ENCODE data around the gene JOSD1.

JOSD1 gene

DNA sequence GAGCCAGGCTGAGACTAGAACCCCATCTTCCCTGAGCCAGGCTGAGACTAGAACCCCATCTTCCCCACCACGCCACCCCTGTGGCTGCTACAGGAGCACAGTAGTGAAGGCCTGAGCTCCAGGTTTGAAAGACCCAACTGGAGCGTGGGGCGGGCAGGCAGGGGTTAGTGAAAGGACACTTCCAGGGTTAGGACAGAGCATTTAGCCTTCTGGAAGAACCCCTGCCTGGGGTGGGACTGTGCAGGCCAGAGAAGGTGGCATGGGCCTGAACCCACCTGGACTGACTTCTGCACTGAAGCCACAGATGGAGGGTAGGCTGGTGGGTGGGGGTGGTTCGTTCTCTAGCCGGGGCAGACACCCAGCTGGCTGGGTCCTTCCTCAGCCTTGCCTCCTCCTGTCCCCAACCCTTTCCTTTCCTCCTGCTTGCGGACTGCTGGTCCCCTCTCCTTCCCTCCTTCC lies 31.0 kb upstream of the JOSD1 start:
- Histone ChIP-seq H3K4me3 (IDR thresholded peaks at IDR 0.05; ENCODE audit: insufficient read depth, low read depth, low read length) (no peak overlapping the region), H3K36me3 (ENCODE audit: insufficient read depth) (peaks cover 3% of the 10 kb centered on the region; the same call in 1 of the 2 replicates), H3K79me2 (ENCODE audit: insufficient read depth, low read depth) (no peaks in the 10 kb centered on the region), H4K20me1 (ENCODE audit: insufficient read depth) (no peaks in the 10 kb centered on the region), H3K27me3 (ENCODE audit: insufficient read depth, low read depth) (no peaks in the 10 kb centered on the region), H3K4me2 (no peak overlapping the region), H3K9ac (no peak overlapping the region), H3K4me1 (ENCODE audit: low read depth, poor library complexity, severe bottlenecking) (no peaks in the 10 kb centered on the region), H2AFZ (ENCODE audit: low read depth) (no peak overlapping the region), H3K27ac (no peak overlapping the region)
- TF ChIP-seq, protein P1, sequence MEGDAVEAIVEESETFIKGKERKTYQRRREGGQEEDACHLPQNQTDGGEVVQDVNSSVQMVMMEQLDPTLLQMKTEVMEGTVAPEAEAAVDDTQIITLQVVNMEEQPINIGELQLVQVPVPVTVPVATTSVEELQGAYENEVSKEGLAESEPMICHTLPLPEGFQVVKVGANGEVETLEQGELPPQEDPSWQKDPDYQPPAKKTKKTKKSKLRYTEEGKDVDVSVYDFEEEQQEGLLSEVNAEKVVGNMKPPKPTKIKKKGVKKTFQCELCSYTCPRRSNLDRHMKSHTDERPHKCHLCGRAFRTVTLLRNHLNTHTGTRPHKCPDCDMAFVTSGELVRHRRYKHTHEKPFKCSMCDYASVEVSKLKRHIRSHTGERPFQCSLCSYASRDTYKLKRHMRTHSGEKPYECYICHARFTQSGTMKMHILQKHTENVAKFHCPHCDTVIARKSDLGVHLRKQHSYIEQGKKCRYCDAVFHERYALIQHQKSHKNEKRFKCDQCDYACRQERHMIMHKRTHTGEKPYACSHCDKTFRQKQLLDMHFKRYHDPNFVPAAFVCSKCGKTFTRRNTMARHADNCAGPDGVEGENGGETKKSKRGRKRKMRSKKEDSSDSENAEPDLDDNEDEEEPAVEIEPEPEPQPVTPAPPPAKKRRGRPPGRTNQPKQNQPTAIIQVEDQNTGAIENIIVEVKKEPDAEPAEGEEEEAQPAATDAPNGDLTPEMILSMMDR (conservative IDR thresholded peaks at IDR 0.05; ENCODE audit: low read depth, low read length), result no peak

DNA sequence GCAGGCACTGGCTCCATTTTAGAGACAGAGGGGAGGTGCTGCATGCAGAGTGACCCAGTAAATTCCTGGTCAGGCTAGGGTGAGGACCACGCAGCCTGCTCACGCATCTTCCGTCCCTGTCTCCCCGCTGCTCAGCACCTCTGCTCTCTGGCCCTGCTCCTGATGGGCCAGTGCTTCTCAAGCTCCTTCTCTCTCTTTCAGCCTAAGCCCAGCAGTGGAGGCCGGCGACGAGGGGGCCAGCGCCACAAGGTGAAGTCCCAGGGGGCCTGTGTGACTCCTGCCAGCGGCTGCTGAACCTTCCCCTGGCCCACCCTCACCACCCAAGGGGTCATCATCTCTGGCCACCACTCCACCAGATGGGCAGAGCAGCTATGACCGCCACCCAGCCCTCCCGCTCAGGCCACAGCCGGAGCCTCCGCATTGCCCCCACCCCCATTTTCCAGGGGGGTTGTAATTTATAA lies 29.7 kb upstream of the JOSD1 start:
- TF ChIP-seq, protein P1 (conservative IDR thresholded peaks at IDR 0.05; ENCODE audit: low read depth, low read length), result no peak
- Histone ChIP-seq H3K36me3 (ENCODE audit: insufficient read depth) (peaks cover 3% of the 10 kb centered on the region; the same call in 1 of the 2 replicates), H3K27me3 (ENCODE audit: insufficient read depth, low read depth) (no peaks in the 10 kb centered on the region), H3K79me2 (ENCODE audit: insufficient read depth, low read depth) (no peaks in the 10 kb centered on the region), H3K4me2 (no peak overlapping the region), H2AFZ (ENCODE audit: low read depth) (no peak overlapping the region), H4K20me1 (ENCODE audit: insufficient read depth) (no peaks in the 10 kb centered on the region), H3K4me1 (ENCODE audit: low read depth, poor library complexity, severe bottlenecking) (no peaks in the 10 kb centered on the region), H3K27ac (no peak overlapping the region), H3K4me3 (IDR thresholded peaks at IDR 0.05; ENCODE audit: insufficient read depth, low read depth, low read length) (no peak overlapping the region), H3K9ac (no peak overlapping the region)

DNA sequence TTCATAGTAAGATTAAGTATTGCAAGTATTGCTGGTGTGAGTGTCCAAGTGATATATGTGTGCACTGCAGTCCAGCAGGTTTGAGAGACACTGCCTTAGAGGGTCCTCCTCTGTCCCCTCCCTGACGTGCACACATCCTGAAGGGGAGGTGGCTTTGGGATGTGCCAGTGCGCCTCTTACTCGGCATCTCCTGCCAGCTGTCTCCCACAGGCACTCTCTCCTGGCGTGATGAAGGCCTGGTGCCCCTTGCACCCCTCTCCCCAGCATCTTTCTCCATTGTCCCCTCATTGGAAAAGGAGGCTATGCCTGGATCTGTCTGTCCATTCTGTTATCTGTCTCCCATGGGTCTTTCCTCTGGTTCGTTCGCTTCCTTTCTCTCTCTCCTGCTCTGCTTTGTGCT lies 29.2 kb upstream of the JOSD1 start:
- Histone ChIP-seq H3K4me2 (no peak overlapping the region), H3K36me3 (ENCODE audit: insufficient read depth) (peaks cover 3% of the 10 kb centered on the region; the same call in 1 of the 2 replicates), H4K20me1 (ENCODE audit: insufficient read depth) (no peaks in the 10 kb centered on the region), H3K27me3 (ENCODE audit: insufficient read depth, low read depth) (no peaks in the 10 kb centered on the region), H3K4me3 (IDR thresholded peaks at IDR 0.05; ENCODE audit: insufficient read depth, low read depth, low read length) (no peak overlapping the region), H3K27ac (no peak overlapping the region), H2AFZ (ENCODE audit: low read depth) (no peak overlapping the region), H3K4me1 (ENCODE audit: low read depth, poor library complexity, severe bottlenecking) (no peaks in the 10 kb centered on the region), H3K79me2 (ENCODE audit: insufficient read depth, low read depth) (no peaks in the 10 kb centered on the region), H3K9ac (no peak overlapping the region)
- TF ChIP-seq, protein P1 (conservative IDR thresholded peaks at IDR 0.05; ENCODE audit: low read depth, low read length), result no peak

DNA sequence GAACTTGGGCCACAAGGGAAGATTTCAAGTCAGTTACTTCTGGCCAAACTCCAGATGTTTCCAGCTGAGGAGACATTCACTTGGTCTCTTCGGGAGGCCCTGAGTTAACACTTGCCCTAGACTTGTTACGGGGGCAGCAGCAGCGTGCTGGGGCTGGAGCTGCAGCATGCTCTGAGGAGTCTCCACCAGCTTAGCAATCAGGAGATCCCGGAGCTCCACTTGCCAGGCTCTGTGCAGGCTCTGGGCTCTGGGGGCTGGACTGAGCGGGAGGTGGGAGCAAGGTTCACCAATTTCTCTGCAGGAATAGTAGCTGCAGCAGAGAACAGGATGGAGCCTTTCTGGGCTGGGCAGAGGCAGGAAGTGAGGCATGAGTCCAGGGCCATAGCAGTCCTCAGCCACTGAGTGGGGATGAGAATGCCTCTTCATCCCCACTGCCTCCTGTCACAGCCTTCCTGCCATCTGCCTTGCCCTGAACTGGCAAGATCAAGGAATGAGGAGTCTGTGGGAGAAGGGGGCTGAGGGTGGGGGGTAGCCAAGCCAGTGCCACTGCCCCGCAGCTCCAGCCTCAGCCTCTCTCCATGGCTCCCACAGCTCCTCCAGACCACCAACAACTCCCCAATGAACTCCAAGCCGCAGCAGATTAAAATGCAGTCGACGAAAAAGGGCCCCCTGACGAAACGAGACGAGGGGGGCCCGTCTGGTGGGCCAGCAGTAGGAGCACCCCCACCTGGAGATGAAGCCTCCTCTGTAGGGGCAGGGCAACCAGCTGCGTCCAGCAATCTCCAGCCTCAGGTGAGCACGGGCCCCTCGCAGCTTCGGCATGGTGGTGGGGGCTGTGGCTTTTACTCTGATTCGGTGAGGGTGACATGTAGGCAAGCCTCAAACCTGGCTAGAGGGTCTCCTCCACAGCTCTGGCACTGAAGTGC lies 28.4 kb upstream of the JOSD1 start:
- Histone ChIP-seq H3K36me3 (ENCODE audit: insufficient read depth) (peaks cover 8% of the 10 kb centered on the region; the same call in 1 of the 2 replicates), H3K4me3 (IDR thresholded peaks at IDR 0.05; ENCODE audit: insufficient read depth, low read depth, low read length) (no peak overlapping the region), H3K9ac (no peak overlapping the region)

More for the DNA sequence above, 28.4 kb upstream of the JOSD1 start:
- Histone ChIP-seq H3K27ac (no peak overlapping the region), H3K27me3 (ENCODE audit: insufficient read depth, low read depth) (no peaks in the 10 kb centered on the region), H4K20me1 (ENCODE audit: insufficient read depth) (no peaks in the 10 kb centered on the region), H3K4me1 (ENCODE audit: low read depth, poor library complexity, severe bottlenecking) (no peaks in the 10 kb centered on the region), H3K79me2 (ENCODE audit: insufficient read depth, low read depth) (no peaks in the 10 kb centered on the region), H3K4me2 (no peak overlapping the region), H2AFZ (ENCODE audit: low read depth) (no peak overlapping the region)
- TF ChIP-seq, protein P1 (conservative IDR thresholded peaks at IDR 0.05; ENCODE audit: low read depth, low read length), result no peak

Data from KMS-11 (cell line).